K562 (cell line): Measurements from ENCODE around the gene ANO1. TPM values are rescaled to one million over a fixed set of nuclear protein-coding genes. Genes with fewer than 3 reads are reported as not detected.
A peak's percentile ranks its signal among the peaks of the same experiment; 100 is the strongest.

Source experiments
- ATAC-seq: fragments of 200-7000 bp; cut with Tn5 transposase; 3 replicates; pipeline ENCODE4 v1.9.1; 2020; ENCODE audit warnings: moderate library complexity
- BruUV-seq: library from RNA; stranded (reverse); fragments of 400-500 nt; replicated peaks from 2 replicates; lab custom pipeline; 2021; lab: Mats Ljungman, UMichigan
- CTCF ChIA-PET: fragments of 300-600 bp; formaldehyde crosslinking; extraction: SDS; loops from one replicate; lab custom pipeline; 2021; ENCODE audit warnings: low intra/inter-chr PET ratio; lab: Yijun Ruan, JAX
- POLR2A ChIA-PET: fragments of 300-600, 350-650 bp; sonication (Branson Sonifier 250); formaldehyde crosslinking; extraction: SDS; loops from one replicate; lab custom pipeline; 2021; ENCODE audit warnings: antibody characterized with exemption, inconsistent platforms; lab: Yijun Ruan, JAX
- DNase-seq, 4 experiments: peaks; one replicate each; pipeline versions ENCODE4 v3.0.0 to v3.0.0-alpha.2; 2011 to 2018; ENCODE audit warnings: low spot score in 3 of 4, mixed read lengths in 3 of 4; ENCODE audit errors: extremely low read depth in 1 of 4
- FAIRE-seq: peaks from 2 replicates; lab custom pipeline; 2011; peaks lifted over from hg19 to GRCh38; lab: Jason Lieb, UNC
- H2AFZ ChIP-seq: 2 replicates; pipeline ENCODE4 v1.6.0; 2011; ENCODE audit warnings: low read depth, low read length, control low read depth, inconsistent platforms
- H3K27ac ChIP-seq: fragments of 200-600 bp; 3 replicates; pipeline ENCODE4 v1.8.0; 2011; ENCODE audit warnings: low read depth, mild to moderate bottlenecking, control low read depth, inconsistent platforms, low read length, moderate library complexity, mixed read lengths; ENCODE audit errors: extremely low read depth
- H3K27me3 ChIP-seq, 2 experiments: fragments of 300-600 bp in 1 of 2; 2 replicates in 1 of 2; 3 replicates in 1 of 2; pipeline versions ENCODE4 v1.6.0 to v1.8.0; 2011; ENCODE audit warnings: inconsistent platforms in 2 of 2, low read length in 2 of 2, mild to moderate bottlenecking in 1 of 2, mixed read lengths in 1 of 2, moderate library complexity in 1 of 2; ENCODE audit not compliant: control insufficient read depth in 2 of 2, insufficient read depth in 2 of 2
- H3K36me3 ChIP-seq: fragments of 300-600 bp; 3 replicates; pipeline ENCODE4 v1.8.0; 2011; ENCODE audit warnings: mild to moderate bottlenecking, low read length, inconsistent platforms; ENCODE audit not compliant: control insufficient read depth, insufficient read depth
- H3K4me1 ChIP-seq, 2 experiments: fragments of 200-600 bp in 1 of 2; replicated peaks in 1 of 2; 2 replicates in 1 of 2; 3 replicates in 1 of 2; pipeline versions ENCODE4 v1.5.1 to v1.8.0; 2011; ENCODE audit warnings: inconsistent platforms in 2 of 2, low read length in 2 of 2, mild to moderate bottlenecking in 1 of 2, mixed read lengths in 1 of 2, moderate library complexity in 1 of 2; ENCODE audit not compliant: control insufficient read depth in 2 of 2, insufficient read depth in 2 of 2
- H3K4me2 ChIP-seq: 2 replicates; pipeline ENCODE4 v1.6.1; 2011; ENCODE audit warnings: low read length, control low read depth, inconsistent platforms, mixed read lengths; ENCODE audit not compliant: insufficient read depth
- H3K4me3 ChIP-seq: fragments of 200-600 bp; sonication (generic), shearing (Covaris generic); 2 replicates; pipeline ENCODE4 v1.5.1; 2016; ENCODE audit warnings: control low read depth, inconsistent platforms
- H3K79me2 ChIP-seq: fragments of 200-600 bp; 3 replicates; pipeline ENCODE4 v1.8.0; 2011; ENCODE audit warnings: low read length, inconsistent platforms; ENCODE audit not compliant: control insufficient read depth, insufficient read depth
- H3K9ac ChIP-seq, 2 experiments: 2 replicates each; pipeline versions ENCODE4 v1.6.0 to v1.6.1; 2011; ENCODE audit warnings: low read depth in 2 of 2, low read length in 2 of 2, control low read depth in 1 of 2, inconsistent platforms in 1 of 2, mild to moderate bottlenecking in 1 of 2, mixed read lengths in 1 of 2; ENCODE audit not compliant: insufficient read depth in 1 of 2
- H3K9me1 ChIP-seq: one replicate; pipeline ENCODE4 v1.6.0; 2011; ENCODE audit warnings: inconsistent platforms, mild to moderate bottlenecking, low read length, moderate library complexity; ENCODE audit not compliant: control insufficient read depth, insufficient read depth
- H3K9me3 ChIP-seq: replicated peaks from 2 replicates; pipeline ENCODE4 v1.5.1; 2011; ENCODE audit warnings: low read depth, low read length, inconsistent platforms; ENCODE audit not compliant: control insufficient read depth, insufficient read depth
- H4K20me1 ChIP-seq: replicated peaks from 2 replicates; pipeline ENCODE4 v1.6.1; 2011; ENCODE audit warnings: low read length, inconsistent platforms, mixed read lengths; ENCODE audit not compliant: control insufficient read depth, insufficient read depth
- CTBP1 ChIP-seq: fragments of 450-650 bp; IDR thresholded peaks from 2 replicates; pipeline ENCODE4 v1.6.1; 2016; ENCODE audit warnings: borderline replicate concordance
- ETV6 ChIP-seq, 3 experiments: fragments of 150-350 bp in 1 of 3; sonication (generic) in 1 of 3; formaldehyde crosslinking in 1 of 3; IDR thresholded peaks; 2 replicates each; pipeline versions ENCODE4 v1.6.1 to v1.8.0; 2014 to 2022; ENCODE audit warnings: borderline replicate concordance in 2 of 3, low read depth in 2 of 3, antibody characterized with exemption in 1 of 3, low read length in 1 of 3, mild to moderate bottlenecking in 1 of 3, missing genetic modification reagents in 1 of 3
- KDM1A ChIP-seq, 2 experiments: fragments of 450-650 bp; IDR thresholded peaks; 2 replicates each; pipeline ENCODE4 v1.6.1; 2016; ENCODE audit warnings: mild to moderate bottlenecking in 2 of 2
- NUFIP1 ChIP-seq: fragments of 450-650 bp; IDR thresholded peaks from 2 replicates; pipeline ENCODE4 v1.6.1; 2018; ENCODE audit not compliant: partially characterized antibody
- POLR2A ChIP-seq: fragments of 450-650 bp; conservative IDR thresholded peaks from 2 replicates; pipeline ENCODE4 v1.6.1; 2016
- RBM25 ChIP-seq: fragments of 200-400 bp; formaldehyde crosslinking; IDR thresholded peaks from 2 replicates; pipeline ENCODE4 v1.6.1; 2018; ENCODE audit warnings: low read length, low read depth, moderate library complexity; ENCODE audit not compliant: severe bottlenecking
- SMAD1 ChIP-seq: fragments of 150-350 bp; IDR thresholded peaks from 2 replicates; pipeline ENCODE4 v1.6.1; 2014; ENCODE audit warnings: low read length, low read depth; ENCODE audit not compliant: partially characterized antibody
- STAT5B ChIP-seq: fragments of 250-450 bp; sonication (Bioruptor Pico); IDR thresholded peaks from 2 replicates; pipeline ENCODE4 v1.8.0; 2021; ENCODE audit warnings: mild to moderate bottlenecking, inconsistent platforms
- ZFP36 ChIP-seq: fragments of 150-350 bp; IDR thresholded peaks from 2 replicates; pipeline ENCODE4 v1.6.1; 2018; ENCODE audit warnings: low read length, low read depth; ENCODE audit not compliant: partially characterized antibody
- ZSCAN32 ChIP-seq: fragments of 450-650 bp; formaldehyde crosslinking; IDR thresholded peaks from 2 replicates; pipeline ENCODE4 v1.4.0; 2020; ENCODE audit warnings: mild to moderate bottlenecking, moderate library complexity
- WGBS: fragments of 100-300 bp; shearing (Covaris generic); methylation state at CpG from one replicate; pipeline ENCODE4 v1.1.6; 2016; ENCODE audit warnings: low coverage, mixed read lengths; ENCODE audit not compliant: insufficient coverage; ENCODE audit errors: missing lambda C conversion rate; 5-methylcytosine and 5-hydroxymethylcytosine counted together
- in situ Hi-C: fragments of 300-500 bp; cut with MboI; formaldehyde crosslinking; loops from 4 replicates; pipeline ENCODE4 v1.15.0; 2018; ENCODE audit warnings: inconsistent platforms, mixed read lengths
- intact Hi-C: fragments of 100-400 bp; cut with micrococcal nuclease; formaldehyde crosslinking; loops from 2 replicates; pipeline ENCODE4 v1.14.2; 2022
- polyA plus RNA-seq, 8 experiments: library from polyadenylated mRNA; depleted of rRNA in 4 of 8; stranded (reverse) in 5 of 8; unstranded in 3 of 8; fragments of >200 nt; fragmentation: Nextera tagmentation in 2 of 8; fragmentation: Illumina TruSeq in 1 of 8; extraction: Ambion mirVana in 2 of 8; extraction: Trizol in 1 of 8; gene quantifications; 2 replicates each; pipeline versions ENCODE4 v1.2.1 to v1.2.3, GENCODE V29; 2011 to 2014; ENCODE audit warnings: inconsistent platforms in 1 of 8, missing spikeins in 1 of 8
- total RNA-seq, 7 experiments: library from RNA; depleted of rRNA in 6 of 7; stranded (reverse); fragments of >200 nt in 6 of 7; fragmentation: Illumina TruSeq in 2 of 7; extraction: Trizol in 2 of 7; gene quantifications; 2 replicates each; pipeline versions ENCODE4 v1.2.1 to v1.2.3, GENCODE V29; 2011 to 2021; ENCODE audit warnings: low replicate concordance in 1 of 7

Gene ANO1
- total and polyA plus RNA-seq, 9 of the 15 experiments (the other 6 are each of a cell fraction or from before 2014, with no cell fraction given): not detected

DNA sequence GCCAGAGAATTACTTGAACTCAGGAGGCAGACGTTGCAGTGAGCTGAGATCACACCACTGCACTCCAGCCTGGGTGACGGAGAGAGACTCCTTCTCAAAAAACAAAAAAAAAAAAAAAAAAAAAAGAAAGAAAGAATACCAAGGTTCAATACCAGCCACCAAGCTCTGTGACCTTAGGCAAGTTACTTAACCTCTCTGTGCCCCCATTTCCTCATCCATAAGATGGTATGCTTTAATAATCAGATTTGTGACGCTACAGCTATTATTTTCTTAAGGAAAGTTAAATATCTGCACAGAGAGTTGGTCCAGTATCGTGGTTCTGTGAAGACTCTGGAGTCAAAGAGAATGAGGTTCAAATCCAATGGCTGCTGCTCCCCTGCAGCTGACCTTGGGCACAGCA, 67.7 kb downstream of the ANO1 start:
- BruUV-seq: no TSS peak
- CTCF ChIA-PET: no interaction called here
- TF ChIP-seq SMAD1 (no peak), ZFP36 (peak; percentile 64), RBM25 (peak; percentile 88)
- Histone ChIP-seq H3K4me3 (no peak overlapping the region), H3K4me1 (peaks cover 0 to 6% of the 10 kb centered on the region in 2 experiments; a peak in 2 of 5 replicates), H4K20me1 (peaks cover 19% of the 10 kb centered on the region), H3K79me2 (no peaks in the 10 kb centered on the region), H3K27me3 (peaks cover 53 to 83% of the 10 kb centered on the region in 2 experiments), H3K9me1 (no peaks in the 10 kb centered on the region), H3K27ac (no peak overlapping the region), H3K9ac (no peak overlapping the region), H3K36me3 (no peaks in the 10 kb centered on the region), H3K9me3 (no peaks in the 10 kb centered on the region), H3K4me2 (no peak overlapping the region), H2AFZ (no peak overlapping the region)
- WGBS: 0% methylated on average over 3 of the region's 4 CpGs
- intact Hi-C loops: no loop called here
- DNase-seq (no peak), ATAC-seq (no peak), FAIRE-seq (no peak)
- in situ Hi-C loops: no loop called here
- POLR2A ChIA-PET: no interaction called here

DNA sequence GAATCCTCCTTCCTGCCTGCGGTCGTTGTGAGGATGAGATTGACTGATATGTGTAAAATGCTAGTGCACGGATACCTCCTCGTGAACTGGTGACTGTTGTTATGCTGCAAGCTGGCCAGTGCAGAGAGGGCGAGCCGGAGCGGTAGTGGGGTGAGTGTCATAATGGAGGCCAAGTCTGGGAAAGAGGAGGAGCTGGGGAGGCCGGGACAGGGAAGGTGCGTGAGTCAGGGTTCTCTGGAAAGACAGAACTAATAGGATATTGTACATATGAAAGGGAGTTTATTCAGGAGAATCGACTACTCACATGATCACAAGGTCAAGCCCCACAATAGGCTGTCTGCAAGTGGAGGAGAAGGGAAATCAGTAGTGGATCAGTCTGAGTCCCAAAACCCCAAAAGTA, 68.2 kb downstream of the ANO1 start:
- WGBS: 2% methylated on average over 10 of the region's 10 CpGs
- peaks cover 48 to 83% of the 10 kb centered on the region in 2 experiments for H3K27me3 ChIP-seq
- H3K4me1 ChIP-seq: peaks cover 0 to 3% of the 10 kb centered on the region in 2 experiments; a peak in 2 of 5 replicates

More for the DNA sequence above, 68.2 kb downstream of the ANO1 start:
- ChIA-PET CTCF (no interaction called here), POLR2A (no interaction called here)
- in situ Hi-C loops: no loop called here
- H2AFZ ChIP-seq: no peak overlapping the region
- no peak for DNase-seq
- no peaks in the 10 kb centered on the region for H3K79me2 ChIP-seq
- no peak overlapping the region for H3K27ac ChIP-seq
- BruUV-seq: no TSS peak
- H4K20me1 ChIP-seq: peaks cover 14% of the 10 kb centered on the region
- H3K9me3 ChIP-seq: no peaks in the 10 kb centered on the region
- no peaks in the 10 kb centered on the region for H3K36me3 ChIP-seq
- no peak for FAIRE-seq
- no peak overlapping the region for H3K9ac ChIP-seq
- no peak overlapping the region for H3K4me2 ChIP-seq
- H3K4me3 ChIP-seq: no peak overlapping the region
- H3K9me1 ChIP-seq: no peaks in the 10 kb centered on the region
- TF ChIP-seq ZSCAN32 (no peak), NUFIP1 (no peak), STAT5B (no peak), CTBP1 (no peak), POLR2A (no peak), KDM1A (IDR thresholded peaks at IDR 0.05) (0 out of 4 replicates have a peak, but pooled peaks of 1 of the 2 experiments have one; percentile 7), ETV6 (IDR thresholded peaks at IDR 0.05; ENCODE audit: borderline replicate concordance in 1 of 2, low read depth in 2 of 2, low read length in 1 of 2) (no peak), ETV6 (CRISPR knock-in tag; IDR thresholded peaks at IDR 0.05; ENCODE audit: borderline replicate concordance) (no peak)
- intact Hi-C loops: no loop called here
- no peak for ATAC-seq
